Tibial nerve (tissue), 4 donors: ENCODE results near the gene PJVK. TPM values are rescaled to one million over a fixed set of nuclear protein-coding genes. Genes with fewer than 3 reads are reported as not detected.

Experiments used
- DNase-seq, 2 donors: peaks; one replicate each; pipeline ENCODE4 v3.0.0-alpha.2; 2019; ENCODE audit warnings: low spot score in 2 of 2
- H3K27ac ChIP-seq, 4 donors: fragments of 200-600 bp; sonication (generic) in 3 of 4; one replicate each; pipeline ENCODE4 v1.5.1; 2017 to 2019; ENCODE audit warnings: mild to moderate bottlenecking in 1 of 4
- H3K27me3 ChIP-seq, 2 donors: fragments of 200-600 bp; sonication (generic) in 1 of 2; one replicate each; pipeline versions ENCODE4 v1.5.1 to v1.6.0; 2017 to 2019
- H3K36me3 ChIP-seq, 3 donors: fragments of 200-600 bp; sonication (generic); one replicate each; pipeline ENCODE4 v1.5.1; 2018 to 2019
- H3K4me1 ChIP-seq, 4 donors: fragments of 200-600 bp; sonication (generic) in 3 of 4; one replicate each; pipeline ENCODE4 v1.5.1; 2017 to 2019
- H3K4me3 ChIP-seq, 4 donors: fragments of 200-600 bp; sonication (generic) in 3 of 4; one replicate each; pipeline ENCODE4 v1.5.1; 2017 to 2019; ENCODE audit warnings: mild to moderate bottlenecking in 1 of 4, moderate library complexity in 1 of 4
- H3K9me3 ChIP-seq, 4 donors: fragments of 200-600 bp; sonication (generic) in 3 of 4; one replicate each; pipeline ENCODE4 v1.5.1; 2017 to 2019
- EP300 ChIP-seq, 2 donors: sonication (generic); formaldehyde crosslinking; IDR thresholded peaks; one replicate each; pipeline ENCODE4 v1.6.1; 2017; ENCODE audit warnings: antibody characterized with exemption in 2 of 2, mild to moderate bottlenecking in 1 of 2
- POLR2A ChIP-seq, 2 donors: fragments of 450-650 bp; IDR thresholded peaks; one replicate each; pipeline ENCODE4 v1.6.1; 2017; ENCODE audit warnings: antibody characterized with exemption in 2 of 2, mild to moderate bottlenecking in 2 of 2, moderate library complexity in 2 of 2
- WGBS, 2 donors: methylation state at CpG; one replicate each; pipeline ENCODE4 v1.1.5; 2018; 5-methylcytosine and 5-hydroxymethylcytosine counted together
- total RNA-seq, 4 donors: library from RNA; depleted of rRNA; stranded (reverse); fragments of >200 nt; gene quantifications; one replicate each; pipeline ENCODE4 v1.1.0, GENCODE V29; 2016
- TF ChIP-seq, protein P1 (sequence below), 5 experiments: fragments of 200-600 bp in 3 of 5; fragments of 450-650 bp in 2 of 5; sonication (generic) in 3 of 5; IDR thresholded peaks; one replicate each; pipeline ENCODE4 v1.5.1; 2016 to 2019; ENCODE audit warnings: antibody characterized with exemption in 5 of 5, mild to moderate bottlenecking in 3 of 5, moderate library complexity in 2 of 5

The PJVK gene
- total RNA-seq, 4 donors from 2014 or later, result 5.1 to 9.6 (median 6.8) TPM

DNA sequence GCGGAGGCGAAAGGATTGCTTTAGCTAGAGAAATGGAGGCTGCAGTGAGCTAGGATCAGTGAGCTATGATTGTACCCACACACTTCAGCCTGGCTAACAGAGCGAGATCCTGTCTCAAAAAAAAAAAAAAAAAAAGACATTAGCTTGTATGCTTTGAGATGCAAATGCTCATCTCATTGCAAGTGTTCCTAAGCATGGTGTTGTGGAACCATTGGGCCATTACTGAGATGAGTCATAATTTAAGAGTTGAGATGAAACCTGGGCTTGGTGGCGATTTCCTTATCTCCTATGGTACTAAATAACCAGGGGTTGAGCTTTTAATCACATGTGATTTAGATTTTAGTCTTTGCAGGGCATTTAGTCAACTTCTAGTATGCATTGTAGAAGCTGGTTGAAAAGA is 31.3 kb downstream of the PJVK start:
- Histone ChIP-seq H3K4me1 (peaks cover 0 to 66% (median 35%) of the 10 kb centered on the region in 4 donors), H3K27ac (no peak overlapping the region), H3K9me3 (no peaks in the 10 kb centered on the region), H3K36me3 (peaks cover 0 to 9% (median 0%) of the 10 kb centered on the region in 3 donors), H3K27me3 (no peaks in the 10 kb centered on the region), H3K4me3 (no peak overlapping the region)
- no peak for DNase-seq
- TF ChIP-seq POLR2A (IDR thresholded peaks at IDR 0.05) (no peak), EP300 (IDR thresholded peaks at IDR 0.05) (no peak)
- TF ChIP-seq, protein P1, sequence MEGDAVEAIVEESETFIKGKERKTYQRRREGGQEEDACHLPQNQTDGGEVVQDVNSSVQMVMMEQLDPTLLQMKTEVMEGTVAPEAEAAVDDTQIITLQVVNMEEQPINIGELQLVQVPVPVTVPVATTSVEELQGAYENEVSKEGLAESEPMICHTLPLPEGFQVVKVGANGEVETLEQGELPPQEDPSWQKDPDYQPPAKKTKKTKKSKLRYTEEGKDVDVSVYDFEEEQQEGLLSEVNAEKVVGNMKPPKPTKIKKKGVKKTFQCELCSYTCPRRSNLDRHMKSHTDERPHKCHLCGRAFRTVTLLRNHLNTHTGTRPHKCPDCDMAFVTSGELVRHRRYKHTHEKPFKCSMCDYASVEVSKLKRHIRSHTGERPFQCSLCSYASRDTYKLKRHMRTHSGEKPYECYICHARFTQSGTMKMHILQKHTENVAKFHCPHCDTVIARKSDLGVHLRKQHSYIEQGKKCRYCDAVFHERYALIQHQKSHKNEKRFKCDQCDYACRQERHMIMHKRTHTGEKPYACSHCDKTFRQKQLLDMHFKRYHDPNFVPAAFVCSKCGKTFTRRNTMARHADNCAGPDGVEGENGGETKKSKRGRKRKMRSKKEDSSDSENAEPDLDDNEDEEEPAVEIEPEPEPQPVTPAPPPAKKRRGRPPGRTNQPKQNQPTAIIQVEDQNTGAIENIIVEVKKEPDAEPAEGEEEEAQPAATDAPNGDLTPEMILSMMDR (IDR thresholded peaks at IDR 0.05), result no peak
- WGBS, 2 donors, result 84 to 86% methylated on average over 4 of the region's 4 CpGs

DNA sequence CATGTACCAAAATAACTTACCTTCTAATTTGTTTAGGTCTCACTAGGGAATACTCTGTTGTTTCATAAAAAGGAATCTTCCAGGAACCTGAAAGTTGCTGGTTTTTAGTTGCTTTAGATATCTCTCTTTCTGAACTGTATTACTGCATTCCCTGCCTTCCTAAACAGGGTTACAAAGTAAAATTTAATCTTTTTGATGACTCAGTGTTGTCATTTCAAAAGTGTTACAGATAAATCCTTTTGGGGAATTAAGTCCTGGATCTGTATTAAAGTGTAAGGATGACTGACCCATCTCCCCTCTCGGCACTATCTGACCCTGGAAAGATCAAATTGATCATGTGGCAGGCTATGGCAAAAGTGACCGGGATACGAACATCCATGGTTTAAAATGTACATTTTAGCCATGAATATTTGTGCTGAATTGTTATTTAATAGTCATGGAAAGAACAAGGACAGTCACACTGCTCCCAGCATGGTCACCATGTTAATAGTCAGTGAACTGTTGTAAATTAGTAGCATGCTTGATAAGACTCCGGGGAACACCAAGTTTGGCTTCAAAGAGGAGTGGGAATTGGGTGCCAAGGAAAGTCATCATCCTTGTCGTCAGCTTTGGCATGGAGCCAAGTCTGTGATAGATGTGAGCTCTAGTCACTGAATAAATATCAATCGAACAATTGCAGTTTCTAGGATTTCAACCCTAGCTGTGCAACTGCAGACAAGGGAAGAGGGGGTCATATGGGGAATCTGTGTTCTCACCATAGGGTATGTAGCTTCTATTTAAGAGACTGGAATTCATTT is 33.3 kb downstream of the PJVK start:
- Histone ChIP-seq H3K4me1 (peaks cover 0 to 57% (median 35%) of the 10 kb centered on the region in 4 donors), H3K27ac (peak overlapping the region in 1 of 4 donors; percentile 41), H3K27me3 (no peaks in the 10 kb centered on the region), H3K9me3 (no peaks in the 10 kb centered on the region), H3K4me3 (no peak overlapping the region), H3K36me3 (peaks cover 0 to 10% (median 0%) of the 10 kb centered on the region in 3 donors)
- 39 to 43% methylated on average over 6 of the region's 6 CpGs for WGBS, 2 donors
- DNase-seq, result peak in 1 of 2 donors; percentile 28
- no peak for TF ChIP-seq EP300 (IDR thresholded peaks at IDR 0.05)
- TF ChIP-seq, protein P1 (IDR thresholded peaks at IDR 0.05), result no peak
- TF ChIP-seq POLR2A (IDR thresholded peaks at IDR 0.05), result no peak

- 62 to 67% methylated on average over 3 of the region's 3 CpGs for WGBS, 2 donors
- Histone ChIP-seq H3K9me3 (no peaks in the 10 kb centered on the region), H3K4me3 (no peak overlapping the region), H3K27me3 (no peaks in the 10 kb centered on the region), H3K4me1 (peaks cover 0 to 51% (median 32%) of the 10 kb centered on the region in 4 donors), H3K36me3 (peaks cover 0 to 16% (median 0%) of the 10 kb centered on the region in 3 donors), H3K27ac (no peak overlapping the region)
- TF ChIP-seq EP300 (IDR thresholded peaks at IDR 0.05), result peak in 1 of 2 donors; percentile 3
- TF ChIP-seq, protein P1 (IDR thresholded peaks at IDR 0.05), result no peak
- no peak for DNase-seq
Measured at GRCh38 chr2:178485356-178485755, 34.2 kb downstream of the PJVK start.

DNA sequence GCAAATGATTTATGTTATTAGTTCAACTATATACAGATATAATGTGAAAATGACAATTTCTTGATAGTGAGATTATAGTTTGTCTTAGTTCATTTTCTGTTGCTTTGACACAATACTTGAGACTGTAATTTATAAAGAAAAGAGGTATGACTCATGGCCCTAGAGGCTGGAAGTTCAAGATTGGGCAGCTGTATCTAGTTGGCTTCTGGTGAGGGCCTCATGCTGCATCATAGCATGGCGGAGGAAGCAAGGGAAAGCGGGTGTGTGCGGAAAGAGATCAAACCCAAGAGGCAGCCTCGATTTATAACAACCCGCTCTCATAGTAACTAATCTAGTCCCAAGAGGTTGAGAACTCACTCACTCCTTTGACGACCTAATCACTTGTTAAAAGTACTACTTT is 40.4 kb downstream of the PJVK start:
- peaks cover 0 to 71% (median 10%) of the 10 kb centered on the region in 3 donors for H3K36me3 ChIP-seq
- H3K4me1 ChIP-seq, result no peaks in the 10 kb centered on the region
- H3K27ac ChIP-seq, result no peak overlapping the region
- TF ChIP-seq EP300 (IDR thresholded peaks at IDR 0.05) (no peak), POLR2A (IDR thresholded peaks at IDR 0.05) (no peak)
- TF ChIP-seq, protein P1 (IDR thresholded peaks at IDR 0.05), result no peak
- no peak overlapping the region for H3K4me3 ChIP-seq
- no peak for DNase-seq
- H3K27me3 ChIP-seq, result no peaks in the 10 kb centered on the region
- no peaks in the 10 kb centered on the region for H3K9me3 ChIP-seq
- WGBS, 2 donors, result 84 to 94% methylated on average over 6 of the region's 6 CpGs

DNA sequence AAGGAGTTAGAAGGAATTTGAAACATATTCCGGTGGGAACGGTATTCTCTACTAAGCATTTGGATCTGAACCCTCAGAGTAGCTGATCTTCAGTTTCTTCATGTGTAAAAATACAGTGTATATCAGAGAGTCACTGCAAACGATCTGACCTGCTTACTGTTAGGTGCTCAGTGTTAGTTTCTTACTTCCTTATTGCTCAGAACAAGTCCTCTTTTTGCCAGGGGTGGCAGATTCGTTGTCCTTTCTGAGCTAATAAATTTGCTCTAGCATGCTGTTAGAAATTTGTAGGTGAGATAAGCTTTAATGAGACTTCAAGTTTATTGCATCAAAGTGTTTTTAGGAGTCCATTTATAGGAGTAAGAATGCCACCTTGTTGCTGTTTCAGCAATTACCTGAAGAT is 44.9 kb downstream of the PJVK start:
- 79 to 85% methylated on average over 4 of the region's 4 CpGs for WGBS, 2 donors
- no peak overlapping the region for H3K4me3 ChIP-seq

More for the DNA sequence above, 44.9 kb downstream of the PJVK start:
- DNase-seq, result no peak
- H3K36me3 ChIP-seq, result peaks cover 0 to 84% (median 7%) of the 10 kb centered on the region in 3 donors
- H3K4me1 ChIP-seq, result no peaks in the 10 kb centered on the region
- no peaks in the 10 kb centered on the region for H3K9me3 ChIP-seq
- H3K27me3 ChIP-seq, result no peaks in the 10 kb centered on the region
- TF ChIP-seq EP300 (IDR thresholded peaks at IDR 0.05) (no peak), POLR2A (IDR thresholded peaks at IDR 0.05) (no peak)
- TF ChIP-seq, protein P1 (IDR thresholded peaks at IDR 0.05), result no peak
- H3K27ac ChIP-seq, result no peak overlapping the region
